Stimulated activated effector memory CD8-positive, alpha-beta T cell treated with anti-CD3 and anti-CD28 coated beads, Interleukin-12 subunit alpha, Interleukin-12 subunit beta, amount 100 ng/mL, for 72 hours (primary cell): ENCODE measurements around the gene ACSF3.
"Not testable (repeated sequence)": the region's sequence is repeated elsewhere in the genome, so short reads cannot be mapped to it uniquely, and the experiment has no call there.

ENCODE experiments used
- ATAC-seq: fragments of 150-1000 bp; cut with Tn5 transposase; 2 replicates; pipeline ENCODE4 v1.10.0; 2021
- DNase-seq, 2 donors: peaks; one replicate each; pipeline ENCODE4 v3.0.0; 2021 to 2022; ENCODE audit warnings: low spot score in 2 of 2
- H3K27ac Mint-ChIP-seq: one replicate; pipeline ENCODE4 v1.8.0; 2022; ENCODE audit warnings: mild to moderate bottlenecking, mixed read lengths
- H3K36me3 Mint-ChIP-seq: one replicate; pipeline ENCODE4 v1.8.0; 2022; ENCODE audit warnings: mild to moderate bottlenecking, mixed read lengths
- H3K4me1 Mint-ChIP-seq: one replicate; pipeline ENCODE4 v1.8.0; 2022; ENCODE audit warnings: mixed read lengths
- H3K4me3 Mint-ChIP-seq: one replicate; pipeline ENCODE4 v1.8.0; 2022; ENCODE audit warnings: mild to moderate bottlenecking, mixed read lengths
- H3K9me3 Mint-ChIP-seq: one replicate; pipeline ENCODE4 v1.8.0; 2022; ENCODE audit warnings: mixed read lengths

Gene ACSF3

GRCh38 chr16:89165681-89165979 is 72.0 kb downstream of the ACSF3 start:
- H3K9me3 Mint-ChIP-seq, H3K4me3 Mint-ChIP-seq, H3K36me3 Mint-ChIP-seq, ATAC-seq, H3K4me1 Mint-ChIP-seq, DNase-seq, H3K27ac Mint-ChIP-seq: not testable (repeated sequence)

- H3K27ac Mint-ChIP-seq = no peak overlapping the region
- DNase-seq = no peak
- no peak overlapping the region for H3K4me3 Mint-ChIP-seq
- H3K36me3 Mint-ChIP-seq = no peaks in the 10 kb centered on the region
- ATAC-seq = no peak
- no peaks in the 10 kb centered on the region for H3K9me3 Mint-ChIP-seq
- peaks cover 9% of the 10 kb centered on the region for H3K4me1 Mint-ChIP-seq
Observed at GRCh38 chr16:89166696-89167424, 73.2 kb downstream of the ACSF3 start.

- peak; percentile 48 for ATAC-seq
- peaks cover 9% of the 10 kb centered on the region for H3K4me1 Mint-ChIP-seq
Observed at GRCh38 chr16:89167425-89167941, 73.8 kb downstream of the ACSF3 start.

GRCh38 chr16:89168381-89169189 is 74.9 kb downstream of the ACSF3 start:
- H3K27ac Mint-ChIP-seq = no peak overlapping the region
- ATAC-seq (no peak), DNase-seq (no peak)
- H3K36me3 Mint-ChIP-seq = no peaks in the 10 kb centered on the region
- peaks cover 9% of the 10 kb centered on the region for H3K4me1 Mint-ChIP-seq
- no peak overlapping the region for H3K4me3 Mint-ChIP-seq
- no peaks in the 10 kb centered on the region for H3K9me3 Mint-ChIP-seq

More at GRCh38 chr16:89167425-89167941, 73.8 kb downstream of the ACSF3 start:
- no peaks in the 10 kb centered on the region for H3K36me3 Mint-ChIP-seq
- H3K4me3 Mint-ChIP-seq = no peak overlapping the region
- no peak overlapping the region for H3K27ac Mint-ChIP-seq
- H3K9me3 Mint-ChIP-seq = no peaks in the 10 kb centered on the region
- peak; percentile 95 for DNase-seq

GRCh38 chr16:89169778-89170177 is 76.1 kb downstream of the ACSF3 start:
- Mint-ChIP-seq H3K27ac (no peak overlapping the region), H3K4me1 (peaks cover 9% of the 10 kb centered on the region), H3K4me3 (no peak overlapping the region), H3K36me3 (no peaks in the 10 kb centered on the region), H3K9me3 (no peaks in the 10 kb centered on the region)
- no peak for ATAC-seq
- no peak for DNase-seq

GRCh38 chr16:89170346-89171215 is 76.9 kb downstream of the ACSF3 start:
- Mint-ChIP-seq H3K4me3 (peak overlapping the region; percentile 72), H3K9me3 (no peaks in the 10 kb centered on the region), H3K4me1 (peaks cover 9% of the 10 kb centered on the region), H3K36me3 (no peaks in the 10 kb centered on the region), H3K27ac (peak overlapping the region; percentile 55)
- peak in 1 of 2 donors; percentile 59 for DNase-seq
- ATAC-seq = peak; percentile 1

GRCh38 chr16:89171216-89172170 is 77.8 kb downstream of the ACSF3 start, which contains the start of gene CDH15:
Gene CDH15 (plus strand): TSS chr16:89171748. CDS start chr16:89171832, 84 bp downstream.
- DNase-seq (peak; percentile 75 to 88), ATAC-seq (peak; percentile 90)
- Mint-ChIP-seq H3K27ac (peak within 1 kb of the TSS; percentile 55), H3K4me3 (peak within 1 kb of the TSS; percentile 72), H3K9me3 (no peaks in the 10 kb centered on the region), H3K4me1 (peaks cover 9% of the 10 kb centered on the region), H3K36me3 (no peaks in the 10 kb centered on the region)

GRCh38 chr16:89172171-89172527 is 78.5 kb downstream of the ACSF3 start:
- ATAC-seq (no peak), DNase-seq (no peak)
- Mint-ChIP-seq H3K4me1 (peaks cover 9% of the 10 kb centered on the region), H3K36me3 (no peaks in the 10 kb centered on the region), H3K27ac (no peak overlapping the region), H3K9me3 (no peaks in the 10 kb centered on the region), H3K4me3 (no peak overlapping the region)

GRCh38 chr16:89172528-89173173 is 79.0 kb downstream of the ACSF3 start:
- DNase-seq (no peak), ATAC-seq (no peak)
- H3K36me3 Mint-ChIP-seq = no peaks in the 10 kb centered on the region
- no peak overlapping the region for H3K4me3 Mint-ChIP-seq
- no peaks in the 10 kb centered on the region for H3K9me3 Mint-ChIP-seq
- peaks cover 9% of the 10 kb centered on the region for H3K4me1 Mint-ChIP-seq
- no peak overlapping the region for H3K27ac Mint-ChIP-seq

GRCh38 chr16:89173174-89173921 is 79.7 kb downstream of the ACSF3 start:
- Mint-ChIP-seq H3K9me3 (no peaks in the 10 kb centered on the region), H3K36me3 (no peaks in the 10 kb centered on the region), H3K4me3 (no peak overlapping the region), H3K4me1 (peaks cover 9% of the 10 kb centered on the region), H3K27ac (no peak overlapping the region)
- DNase-seq (no peak), ATAC-seq (no peak)

- Mint-ChIP-seq H3K36me3 (no peaks in the 10 kb centered on the region), H3K9me3 (no peaks in the 10 kb centered on the region), H3K27ac (no peak overlapping the region), H3K4me3 (no peak overlapping the region), H3K4me1 (peaks cover 9% of the 10 kb centered on the region)
- DNase-seq = no peak
- no peak for ATAC-seq
Observed at GRCh38 chr16:89174055-89174827, 80.6 kb downstream of the ACSF3 start.

- no peaks in the 10 kb centered on the region for H3K36me3 Mint-ChIP-seq
- H3K4me3 Mint-ChIP-seq = no peak overlapping the region
- H3K27ac Mint-ChIP-seq = no peak overlapping the region
- DNase-seq (no peak), ATAC-seq (no peak)
- peaks cover 9% of the 10 kb centered on the region for H3K4me1 Mint-ChIP-seq
- H3K9me3 Mint-ChIP-seq = no peaks in the 10 kb centered on the region
Observed at GRCh38 chr16:89174877-89175276, 81.2 kb downstream of the ACSF3 start.
